ENCODE measurements around the gene AASS. TPM values are rescaled to one million over a fixed set of nuclear protein-coding genes. Genes with fewer than 3 reads are reported as not detected.

AASS gene
- total RNA-seq, 1 donor from 2014 or later, result 34.0 TPM

DNA sequence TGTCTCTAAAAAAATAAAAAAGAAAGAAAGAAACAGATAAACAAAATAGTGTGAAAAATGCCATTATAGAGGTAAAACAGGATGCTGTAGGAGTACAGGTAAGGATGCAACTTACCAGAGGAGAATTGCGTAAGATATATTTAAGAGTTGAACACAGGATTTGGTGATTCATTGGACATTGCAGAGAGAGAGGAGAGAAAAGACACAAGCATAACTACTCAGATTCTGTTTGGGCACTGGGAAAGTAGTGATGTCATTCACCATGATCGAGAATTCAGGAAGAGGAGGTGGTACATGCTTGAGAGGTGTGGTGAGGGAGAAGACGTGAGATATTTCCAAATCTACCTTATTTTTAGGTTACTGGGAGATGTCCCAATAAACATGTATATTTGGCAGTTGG lies 97.6 kb downstream of the AASS start:
- DNase-seq (ENCODE audit: low read depth, low spot score), result no peak

DNA sequence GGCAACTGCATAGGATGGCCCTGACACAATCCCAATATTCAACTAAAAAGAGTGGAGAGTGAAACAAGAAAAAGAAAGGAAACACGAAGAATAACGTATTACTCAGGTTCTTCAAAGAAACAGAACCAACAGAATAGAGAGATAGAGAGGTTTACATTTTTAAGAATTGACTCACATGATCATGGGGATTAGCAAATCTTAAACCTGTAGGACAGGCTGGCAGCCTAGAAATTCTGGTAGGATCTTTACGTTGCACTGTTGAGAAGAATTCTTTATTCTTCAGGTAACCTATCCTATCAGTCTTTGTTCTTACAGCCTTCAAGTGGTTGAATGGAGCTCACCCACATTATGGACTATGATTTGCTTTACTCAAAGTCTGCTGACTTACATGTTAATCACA lies 103.9 kb downstream of the AASS start:
- DNase-seq (ENCODE audit: low read depth, low spot score), result no peak

DNA sequence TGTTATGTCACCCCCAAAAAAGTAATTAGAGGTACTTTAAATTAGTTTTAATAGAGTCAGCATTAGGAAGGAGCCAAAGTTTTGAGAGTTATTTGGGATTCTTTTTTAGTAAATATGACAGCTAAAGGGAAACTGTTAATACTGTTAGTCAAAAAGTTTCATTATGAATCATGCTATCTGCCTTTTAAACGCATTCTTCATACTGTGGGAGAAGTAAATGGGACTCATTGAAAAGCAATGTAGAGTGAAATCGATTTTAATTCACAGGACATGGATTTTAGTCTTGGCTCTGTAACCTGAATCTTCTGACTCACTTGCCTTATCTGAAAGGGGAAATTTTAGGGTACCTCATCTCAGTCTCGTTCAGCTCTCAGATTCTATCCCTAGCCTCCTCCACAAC lies 105.1 kb downstream of the AASS start:
- no peak for DNase-seq (ENCODE audit: low read depth, low spot score)

DNA sequence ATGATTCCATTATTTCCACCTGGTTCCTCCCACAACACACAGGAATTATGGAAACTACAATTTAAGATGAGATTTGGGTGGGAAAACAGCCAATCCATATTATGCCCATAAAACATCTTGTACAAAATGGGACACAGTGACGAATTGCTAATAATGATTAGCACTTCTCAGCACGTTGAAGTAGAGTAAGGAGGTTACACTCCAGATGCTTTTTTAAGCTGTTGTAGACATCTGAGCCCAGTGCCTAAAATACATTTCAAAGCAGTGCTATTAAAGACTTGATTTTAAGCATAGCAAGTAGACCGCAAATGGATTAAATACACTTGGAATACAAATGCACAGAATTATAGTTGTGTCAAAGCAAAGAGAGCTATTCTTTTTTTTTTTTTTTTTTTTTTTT lies 105.9 kb downstream of the AASS start:
- no peak for DNase-seq (ENCODE audit: low read depth, low spot score)

DNA sequence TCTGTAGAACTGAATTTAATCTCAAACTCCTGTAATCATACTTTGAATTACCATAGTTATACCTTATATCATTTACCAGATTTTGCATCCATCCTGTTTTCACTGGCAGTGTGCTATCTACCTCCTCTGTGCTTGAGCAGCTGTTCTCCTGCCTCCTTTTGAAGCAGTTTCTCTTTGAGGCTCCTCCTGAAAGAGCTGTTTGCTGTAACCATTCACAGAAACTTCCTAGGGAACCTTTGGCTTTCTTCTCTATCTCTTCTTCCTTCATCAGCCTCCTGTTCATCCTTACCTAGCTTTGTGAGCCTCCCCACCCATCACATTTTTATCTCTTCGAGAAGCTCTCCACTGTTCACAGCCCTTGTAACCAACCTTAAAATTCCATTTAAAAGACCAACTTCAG lies 108.2 kb downstream of the AASS start:
- DNase-seq (ENCODE audit: low read depth, low spot score), result no peak

DNA sequence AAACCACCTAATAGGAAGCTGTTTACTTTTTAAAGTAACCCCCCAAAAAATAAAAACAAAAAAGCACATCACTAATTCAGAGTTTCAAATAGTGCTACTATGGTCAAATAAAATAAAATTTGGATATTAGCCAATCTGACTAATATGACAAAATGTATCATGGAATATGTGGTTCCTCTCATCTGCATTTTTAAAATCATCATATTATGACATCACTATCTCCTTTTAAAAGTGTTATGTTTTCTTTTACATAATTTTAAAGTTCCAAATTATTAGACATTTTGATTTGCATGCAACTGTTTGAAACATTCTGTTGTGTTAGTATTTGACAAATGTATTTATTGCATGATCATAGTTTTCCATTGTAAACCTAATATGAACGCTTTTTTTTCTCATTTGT lies 110.4 kb downstream of the AASS start:
- no peak for DNase-seq (ENCODE audit: low read depth, low spot score)

DNA sequence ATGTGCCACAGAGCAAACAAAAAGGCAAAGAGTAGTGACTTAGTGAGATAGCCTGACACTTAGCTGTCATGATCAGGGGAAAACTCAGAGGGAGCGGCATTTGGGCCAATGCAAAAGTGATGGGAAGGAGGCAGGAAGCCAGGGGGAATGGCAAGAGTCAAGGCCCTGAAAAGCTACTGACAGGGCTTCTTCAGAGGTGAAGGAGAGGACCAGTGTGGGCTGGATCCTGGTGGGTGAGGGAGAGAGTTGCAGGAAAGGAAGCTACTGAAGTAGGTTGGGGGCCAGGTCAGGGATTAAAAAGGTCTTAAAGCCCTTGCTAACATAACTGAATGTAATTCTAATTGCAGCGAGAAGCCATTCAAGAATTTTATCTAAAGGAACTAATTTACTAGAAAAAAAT lies 117.0 kb downstream of the AASS start:
- DNase-seq (ENCODE audit: low read depth, low spot score), result no peak

Other genes starting within 250 kb of the AASS start
- gene FEZF1, start 160.5 kb upstream of the AASS start, total RNA-seq, result not detected in 2 replicates

All from pulmonary artery endothelial cell (primary cell).